SK-N-SH (cell line): ENCODE measurements around the gene ITGBL1. TPM values are rescaled to one million over a fixed set of nuclear protein-coding genes. Genes with fewer than 3 reads are reported as not detected.

Source experiments
- CTCF ChIA-PET: fragments of 300-600, 350-600 bp; formaldehyde crosslinking; extraction: SDS; loops from one replicate; lab custom pipeline; 2021; lab: Yijun Ruan, JAX
- POLR2A ChIA-PET: fragments of 350-600 bp; sonication (Branson Sonifier 250); formaldehyde crosslinking; extraction: SDS; loops from one replicate; lab custom pipeline; 2020; ENCODE audit warnings: antibody characterized with exemption, inconsistent platforms; lab: Yijun Ruan, JAX
- DNase-seq: peaks from one replicate; pipeline ENCODE4 v3.0.0; 2012
- H2AFZ ChIP-seq: fragments of 200-600 bp; sonication (generic); 2 replicates; pipeline ENCODE4 v1.8.1; 2016; ENCODE audit warnings: antibody characterized with exemption, mild to moderate bottlenecking, low read depth
- H3F3A ChIP-seq: fragments of 200-600 bp; sonication (generic); replicated peaks from 2 replicates; pipeline ENCODE3; 2016; ENCODE audit warnings: antibody characterized with exemption, mild to moderate bottlenecking; ENCODE audit not compliant: insufficient read depth
- H3K27ac ChIP-seq, 2 experiments: fragments of 200-500 bp in 1 of 2; fragments of 200-600 bp in 1 of 2; sonication (Bioruptor generic) in 1 of 2; sonication (generic), shearing (Covaris generic) in 1 of 2; 2 replicates each; pipeline versions ENCODE4 v1.5.1 to v1.6.1; 2014 to 2016; ENCODE audit warnings: low read depth in 2 of 2, inconsistent platforms in 1 of 2, low read length in 1 of 2, mild to moderate bottlenecking in 1 of 2, mixed read lengths in 1 of 2
- H3K27me3 ChIP-seq: fragments of 200-600 bp; sonication (generic), shearing (Covaris generic); 2 replicates; pipeline ENCODE4 v1.6.1; 2016; ENCODE audit warnings: mixed run types; ENCODE audit not compliant: insufficient read depth
- H3K36me3 ChIP-seq, 2 experiments: fragments of 200-500 bp in 1 of 2; fragments of 200-600 bp in 1 of 2; sonication (Bioruptor generic) in 1 of 2; sonication (generic) in 1 of 2; replicated peaks in 1 of 2; 2 replicates each; pipeline versions ENCODE3 to v1.5.1; 2014 to 2016; ENCODE audit warnings: low read length in 1 of 2, mild to moderate bottlenecking in 1 of 2; ENCODE audit not compliant: insufficient read depth in 2 of 2, control insufficient read depth in 1 of 2
- H3K4me1 ChIP-seq, 2 experiments: fragments of 200-500 bp in 1 of 2; fragments of 200-600 bp in 1 of 2; sonication (Bioruptor generic) in 1 of 2; sonication (generic), shearing (Covaris generic) in 1 of 2; 2 replicates each; pipeline versions ENCODE4 v1.5.1 to v1.6.1; 2014 to 2016; ENCODE audit warnings: low read depth in 1 of 2, low read length in 1 of 2, mixed run types in 1 of 2; ENCODE audit not compliant: insufficient read depth in 2 of 2, control insufficient read depth in 1 of 2
- H3K4me2 ChIP-seq: fragments of 200-600 bp; sonication (generic), shearing (Covaris generic); 2 replicates; pipeline ENCODE4 v1.6.1; 2017; ENCODE audit warnings: mixed run types
- H3K4me3 ChIP-seq, 2 experiments: fragments of 200-500 bp in 1 of 2; fragments of 200-600 bp in 1 of 2; sonication (Bioruptor generic) in 1 of 2; sonication (generic), shearing (Covaris generic) in 1 of 2; 2 replicates each; pipeline versions ENCODE4 v1.5.1 to v1.8.1; 2014 to 2016; ENCODE audit warnings: low read depth in 2 of 2, inconsistent platforms in 1 of 2, low read length in 1 of 2, mild to moderate bottlenecking in 1 of 2, mixed read lengths in 1 of 2, moderate library complexity in 1 of 2
- H3K79me2 ChIP-seq: fragments of 200-600 bp; sonication (generic); 2 replicates; pipeline ENCODE4 v1.8.1; 2017; ENCODE audit warnings: mild to moderate bottlenecking; ENCODE audit not compliant: insufficient read depth
- H3K9ac ChIP-seq: fragments of 200-600 bp; sonication (generic); 2 replicates; pipeline ENCODE4 v1.6.1; 2017; ENCODE audit warnings: mixed run types
- H3K9me2 ChIP-seq: fragments of 200-600 bp; sonication (generic); 2 replicates; pipeline ENCODE4 v1.6.1; 2017; ENCODE audit warnings: mixed run types
- H3K9me3 ChIP-seq: fragments of 200-600 bp; sonication (generic); 2 replicates; pipeline ENCODE4 v1.6.1; 2017; ENCODE audit warnings: mixed run types, mild to moderate bottlenecking, moderate library complexity
- H4K20me1 ChIP-seq: fragments of 200-600 bp; sonication (generic); 2 replicates; pipeline ENCODE4 v1.6.1; 2017; ENCODE audit warnings: mild to moderate bottlenecking, mixed run types; ENCODE audit not compliant: insufficient read depth
- CHD2 ChIP-seq: fragments of 150-350 bp; IDR thresholded peaks from 2 replicates; pipeline ENCODE4 v1.6.1; 2018; ENCODE audit warnings: low read length; ENCODE audit not compliant: partially characterized antibody
- CTCF ChIP-seq: fragments of 200-600 bp; sonication (generic); IDR thresholded peaks from 2 replicates; pipeline ENCODE4 v1.6.1; 2017; ENCODE audit warnings: antibody characterized with exemption, mild to moderate bottlenecking, moderate library complexity
- ELF1 ChIP-seq: IDR thresholded peaks from 2 replicates; pipeline ENCODE4 v1.4.0; 2012
- FOSL2 ChIP-seq: IDR thresholded peaks from 2 replicates; pipeline ENCODE4 v1.4.0; 2012; ENCODE audit warnings: low read depth, mild to moderate bottlenecking, moderate library complexity, borderline replicate concordance
- GABPA ChIP-seq: IDR thresholded peaks from 2 replicates; pipeline ENCODE4 v1.4.0; 2012; ENCODE audit warnings: low read depth, mild to moderate bottlenecking
- JUND ChIP-seq: IDR thresholded peaks from 2 replicates; pipeline ENCODE4 v1.4.0; 2012
- MEF2A ChIP-seq: IDR thresholded peaks from 2 replicates; pipeline ENCODE4 v1.4.0; 2012; ENCODE audit warnings: low read depth, borderline replicate concordance
- MXI1 ChIP-seq: IDR thresholded peaks from 2 replicates; pipeline ENCODE4 v1.6.1; 2012; ENCODE audit warnings: mild to moderate bottlenecking, low read depth, low read length, improper control_type of control experiment
- NFIC ChIP-seq: IDR thresholded peaks from 2 replicates; pipeline ENCODE4 v1.4.0; 2012; ENCODE audit warnings: borderline replicate concordance
- POLR2AphosphoS5 ChIP-seq: IDR thresholded peaks from 2 replicates; pipeline ENCODE4 v1.6.1; 2012; ENCODE audit warnings: low read depth, low read length
- RAD21 ChIP-seq: IDR thresholded peaks from 2 replicates; pipeline ENCODE4 v1.6.1; 2012; ENCODE audit warnings: mild to moderate bottlenecking, low read length
- REST ChIP-seq: IDR thresholded peaks from 2 replicates; pipeline ENCODE4 v1.6.1; 2012; ENCODE audit warnings: mild to moderate bottlenecking, low read depth, low read length, moderate library complexity
- RFX5 ChIP-seq: IDR thresholded peaks from 2 replicates; pipeline ENCODE4 v1.6.1; 2012; ENCODE audit warnings: mild to moderate bottlenecking, improper control_type of control experiment, low read length
- TCF12 ChIP-seq: IDR thresholded peaks from 2 replicates; pipeline ENCODE4 v1.4.0; 2012
- TEAD4 ChIP-seq: IDR thresholded peaks from 2 replicates; pipeline ENCODE4 v1.4.0; 2012; ENCODE audit warnings: mild to moderate bottlenecking, borderline replicate concordance; ENCODE audit not compliant: insufficient read depth
- YY1 ChIP-seq: IDR thresholded peaks from 2 replicates; pipeline ENCODE4 v1.4.0; 2012; ENCODE audit warnings: low read depth, mild to moderate bottlenecking
- ZBTB33 ChIP-seq: IDR thresholded peaks from 2 replicates; pipeline ENCODE4 v1.4.0; 2012; ENCODE audit warnings: low read depth, borderline replicate concordance
- WGBS: methylation state at CpG from one replicate; pipeline ENCODE4 v1.1.6; 2017; ENCODE audit warnings: low lambda C conversion rate; 5-methylcytosine and 5-hydroxymethylcytosine counted together
- polyA plus RNA-seq, 3 experiments: library from polyadenylated mRNA; depleted of rRNA; stranded (reverse); fragments of >200 nt; gene quantifications; 2 replicates each; pipeline ENCODE4 v1.2.3, GENCODE V29; 2012

Gene ITGBL1
- polyA plus RNA-seq, 1 of the 3 experiments (the other 2 are of a cell fraction) = 78.7 TPM

- ChIA-PET CTCF (no interaction called here), POLR2A (no interaction called here)
- H3K4me2 ChIP-seq = no peak overlapping the region
- H3K4me3 ChIP-seq = no peak overlapping the region
- no peak overlapping the region for H3K27ac ChIP-seq
- TF ChIP-seq TCF12 (no peak), ELF1 (no peak), MEF2A (no peak), CHD2 (no peak), ZBTB33 (no peak), NFIC (no peak), RAD21 (no peak), FOSL2 (no peak), TEAD4 (no peak), REST (no peak), MXI1 (no peak), JUND (no peak), YY1 (no peak), RFX5 (no peak)
- H3K27me3 ChIP-seq = no peaks in the 10 kb centered on the region
- no peak overlapping the region for H2AFZ ChIP-seq
- DNase-seq = no peak
- H3K36me3 ChIP-seq = no peaks in the 10 kb centered on the region
- no peaks in the 10 kb centered on the region for H4K20me1 ChIP-seq
- H3K79me2 ChIP-seq = no peaks in the 10 kb centered on the region
- 76% methylated on average over 10 of the region's 10 CpGs for WGBS
- no peaks in the 10 kb centered on the region for H3K9me3 ChIP-seq
- no peak overlapping the region for H3K9ac ChIP-seq
- no peaks in the 10 kb centered on the region for H3K9me2 ChIP-seq
- H3K4me1 ChIP-seq = no peaks in the 10 kb centered on the region
- H3F3A ChIP-seq = no peaks in the 10 kb centered on the region
Observed at GRCh38 chr13:101425623-101426022, 26.9 kb upstream of the ITGBL1 start.

- CTCF ChIA-PET = interaction anchor here (1.2 kb wide), 1 partner anchor 106 kb away, joined by 3 read pairs; no protein-coding TSS in a partner anchor
- 97% methylated on average over 2 of the region's 3 CpGs for WGBS
- no peaks in the 10 kb centered on the region for H3K4me1 ChIP-seq
- no peak overlapping the region for H2AFZ ChIP-seq
- H3K27ac ChIP-seq = no peak overlapping the region
- no peaks in the 10 kb centered on the region for H3K79me2 ChIP-seq
- H3K9ac ChIP-seq = no peak overlapping the region
- H3F3A ChIP-seq = no peaks in the 10 kb centered on the region
- TF ChIP-seq FOSL2 (no peak), REST (no peak), CTCF (no peak), TEAD4 (no peak), POLR2AphosphoS5 (no peak), MXI1 (no peak), GABPA (no peak)
- no peaks in the 10 kb centered on the region for H3K36me3 ChIP-seq
- no peak for DNase-seq
- POLR2A ChIA-PET = no interaction called here
- H3K27me3 ChIP-seq = no peaks in the 10 kb centered on the region
- H3K4me3 ChIP-seq = no peak overlapping the region
- H3K9me2 ChIP-seq = no peaks in the 10 kb centered on the region
- no peak overlapping the region for H3K4me2 ChIP-seq
- H4K20me1 ChIP-seq = no peaks in the 10 kb centered on the region
- no peaks in the 10 kb centered on the region for H3K9me3 ChIP-seq
Observed at GRCh38 chr13:101429733-101430132, 22.7 kb upstream of the ITGBL1 start.
